Activated naive CD8-positive, alpha-beta T cell treated with anti-CD3 and anti-CD28 coated beads, Interleukin-2, amount 10 ng/mL, durations not matched to agents 7 days and 5 days (primary cell): ENCODE data around the gene MGAT4C. TPM values are rescaled to one million over a fixed set of nuclear protein-coding genes. Genes with fewer than 3 reads are reported as not detected.

Source experiments
- ATAC-seq: fragments of 150-1000 bp; cut with Tn5 transposase; one replicate; pipeline ENCODE4 v1.10.0; 2021; ENCODE audit warnings: low read depth, moderate library complexity
- POLR2A ChIA-PET: fragments of 350-600 bp; sonication (Branson Sonifier 250); formaldehyde crosslinking; loops from one replicate; lab custom pipeline; 2021; ENCODE audit warnings: antibody characterized with exemption; lab: Charles Lee
- DNase-seq: peaks from one replicate; pipeline ENCODE4 v3.0.0; 2021
- H3K27ac Mint-ChIP-seq: one replicate; pipeline ENCODE4 v1.8.0; 2022; ENCODE audit warnings: mild to moderate bottlenecking, mixed read lengths
- H3K27me3 Mint-ChIP-seq: one replicate; pipeline ENCODE4 v1.8.0; 2022; ENCODE audit warnings: mild to moderate bottlenecking, moderate library complexity, mixed read lengths
- H3K36me3 Mint-ChIP-seq: one replicate; pipeline ENCODE4 v1.8.0; 2021; ENCODE audit warnings: mild to moderate bottlenecking, mixed read lengths
- H3K4me1 Mint-ChIP-seq: one replicate; pipeline ENCODE4 v1.8.0; 2021; ENCODE audit warnings: mixed read lengths
- H3K4me3 Mint-ChIP-seq: one replicate; pipeline ENCODE4 v1.8.0; 2022; ENCODE audit warnings: mild to moderate bottlenecking, moderate library complexity, mixed read lengths
- H3K9me3 Mint-ChIP-seq: one replicate; pipeline ENCODE4 v1.8.0; 2021; ENCODE audit warnings: mixed read lengths
- total RNA-seq, 2 experiments: library from RNA; stranded (reverse); gene quantifications; one replicate each; pipeline ENCODE4 v1.2.3, GENCODE V29; 2021

MGAT4C gene
- total RNA-seq, 2 experiments from 2014 or later, result not detected

- H3K4me3 Mint-ChIP-seq, result no peak overlapping the region
- H3K27me3 Mint-ChIP-seq, result no peaks in the 10 kb centered on the region
- no peak for DNase-seq
- ATAC-seq, result no peak
- H3K4me1 Mint-ChIP-seq, result no peaks in the 10 kb centered on the region
- H3K9me3 Mint-ChIP-seq, result no peaks in the 10 kb centered on the region
- no peak overlapping the region for H3K27ac Mint-ChIP-seq
- POLR2A ChIA-PET, result no interaction called here
- H3K36me3 Mint-ChIP-seq, result no peaks in the 10 kb centered on the region
Observed at GRCh38 chr12:86254399-86255107, 1.6 kb downstream of the MGAT4C start.

DNA sequence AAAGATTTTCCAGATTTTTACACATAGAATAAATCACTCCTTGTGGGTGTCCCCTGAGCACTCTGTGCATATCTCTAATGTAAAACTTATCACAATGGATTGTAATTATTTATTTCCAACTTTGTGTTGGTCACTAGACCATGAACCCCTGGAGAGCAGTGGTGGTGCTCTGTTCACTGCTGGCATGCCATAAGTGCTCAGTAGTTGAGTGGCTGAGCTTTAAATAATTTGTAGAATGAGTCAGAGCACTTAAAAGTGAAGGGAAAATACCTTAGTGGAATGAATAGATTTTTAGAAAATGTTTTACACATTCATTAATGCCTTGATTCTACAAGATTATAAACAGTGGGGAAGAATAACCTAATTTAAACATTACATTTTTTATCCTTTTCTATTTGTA, 6.3 kb downstream of the MGAT4C start:
- Mint-ChIP-seq H3K27me3 (no peaks in the 10 kb centered on the region), H3K27ac (no peak overlapping the region), H3K9me3 (no peaks in the 10 kb centered on the region), H3K4me1 (no peaks in the 10 kb centered on the region), H3K36me3 (no peaks in the 10 kb centered on the region), H3K4me3 (no peak overlapping the region)
- POLR2A ChIA-PET, result no interaction called here
- no peak for ATAC-seq
- no peak for DNase-seq

DNA sequence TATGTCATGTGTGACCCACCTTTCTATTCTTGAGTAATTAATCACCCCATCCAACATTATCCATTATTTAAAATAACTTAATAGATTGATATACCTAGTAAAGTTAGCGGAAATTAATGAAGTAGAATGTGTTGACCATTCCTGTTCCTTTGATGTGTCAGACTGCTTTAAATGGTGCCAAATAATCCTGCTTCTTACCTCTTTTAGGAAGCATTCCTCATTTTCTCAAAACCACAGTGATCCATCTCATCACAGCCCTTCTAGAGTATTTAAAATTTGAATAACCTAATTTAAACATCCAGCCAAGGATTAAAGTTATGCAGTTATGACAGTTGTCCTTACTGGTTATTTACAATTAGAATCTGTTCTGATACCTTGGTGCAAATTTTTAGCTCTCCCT, 6.9 kb downstream of the MGAT4C start:
- no peak for DNase-seq
- ATAC-seq, result no peak
- Mint-ChIP-seq H3K4me3 (no peak overlapping the region), H3K9me3 (no peaks in the 10 kb centered on the region), H3K36me3 (no peaks in the 10 kb centered on the region), H3K27me3 (no peaks in the 10 kb centered on the region), H3K27ac (no peak overlapping the region), H3K4me1 (no peaks in the 10 kb centered on the region)
- POLR2A ChIA-PET, result no interaction called here

GRCh38 chr12:86247871-86248270, 8.3 kb downstream of the MGAT4C start:
- H3K9me3 Mint-ChIP-seq, result no peaks in the 10 kb centered on the region

DNA sequence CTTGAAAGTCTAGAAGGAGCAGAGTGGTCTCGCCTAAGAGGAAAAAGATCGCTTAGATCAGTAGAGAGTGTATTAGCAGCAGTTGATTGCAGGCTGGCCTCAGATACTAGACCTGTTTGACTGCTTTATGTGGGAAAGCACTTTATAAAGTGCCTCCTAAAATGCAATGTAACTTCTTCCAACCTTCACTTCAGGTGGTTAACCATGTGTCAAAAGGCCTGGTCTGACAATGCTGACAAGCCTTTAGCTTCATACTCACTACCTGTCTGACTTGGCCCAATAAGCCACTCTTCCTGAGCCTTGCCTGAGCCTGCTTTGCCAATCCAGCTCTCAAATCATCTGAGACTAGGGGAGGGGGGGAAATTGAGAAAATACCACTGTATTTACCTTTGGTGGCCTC, 14.6 kb downstream of the MGAT4C start:
- Mint-ChIP-seq H3K36me3 (no peaks in the 10 kb centered on the region), H3K27ac (no peak overlapping the region), H3K4me1 (no peaks in the 10 kb centered on the region), H3K27me3 (no peaks in the 10 kb centered on the region), H3K4me3 (no peak overlapping the region), H3K9me3 (peaks cover 2% of the 10 kb centered on the region)
- DNase-seq, result no peak
- no peak for ATAC-seq
- POLR2A ChIA-PET, result no interaction called here

More at GRCh38 chr12:86247871-86248270, 8.3 kb downstream of the MGAT4C start:
- no peak overlapping the region for H3K4me3 Mint-ChIP-seq
- H3K36me3 Mint-ChIP-seq, result no peaks in the 10 kb centered on the region
- H3K4me1 Mint-ChIP-seq, result no peaks in the 10 kb centered on the region
- no peak for DNase-seq
- H3K27ac Mint-ChIP-seq, result no peak overlapping the region
- ATAC-seq, result no peak
- POLR2A ChIA-PET, result no interaction called here
- no peaks in the 10 kb centered on the region for H3K27me3 Mint-ChIP-seq

DNA sequence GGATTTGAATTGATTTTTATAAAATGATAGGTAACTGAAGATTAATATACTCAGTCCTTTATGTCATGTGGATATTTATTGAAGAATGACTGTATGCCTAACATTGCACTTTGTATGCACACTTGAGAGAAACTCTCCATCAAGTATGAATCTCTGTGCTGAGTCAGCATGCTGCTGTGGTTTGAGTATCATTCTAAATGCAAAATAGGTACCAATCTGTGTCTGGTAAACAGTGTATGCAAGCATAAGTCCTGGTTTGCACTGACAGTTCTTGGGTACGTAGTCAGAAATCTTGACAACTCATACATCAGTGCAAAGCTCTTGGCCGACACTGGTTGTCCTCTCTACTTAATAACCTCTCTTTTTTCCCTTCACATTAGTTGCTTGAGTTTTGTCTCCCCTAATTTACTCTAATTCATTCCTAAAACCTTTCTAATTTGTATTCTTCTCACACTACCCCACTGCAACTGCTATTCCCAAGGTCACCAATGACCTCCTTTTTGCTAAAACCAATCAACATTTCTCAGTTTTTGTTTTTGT, 21.8 kb downstream of the MGAT4C start:
- POLR2A ChIA-PET, result no interaction called here
- no peak for DNase-seq
- H3K9me3 Mint-ChIP-seq, result no peaks in the 10 kb centered on the region
- no peak for ATAC-seq
- no peak overlapping the region for H3K4me3 Mint-ChIP-seq
- no peaks in the 10 kb centered on the region for H3K4me1 Mint-ChIP-seq
- H3K27me3 Mint-ChIP-seq, result no peaks in the 10 kb centered on the region
- no peaks in the 10 kb centered on the region for H3K36me3 Mint-ChIP-seq
- no peak overlapping the region for H3K27ac Mint-ChIP-seq

DNA sequence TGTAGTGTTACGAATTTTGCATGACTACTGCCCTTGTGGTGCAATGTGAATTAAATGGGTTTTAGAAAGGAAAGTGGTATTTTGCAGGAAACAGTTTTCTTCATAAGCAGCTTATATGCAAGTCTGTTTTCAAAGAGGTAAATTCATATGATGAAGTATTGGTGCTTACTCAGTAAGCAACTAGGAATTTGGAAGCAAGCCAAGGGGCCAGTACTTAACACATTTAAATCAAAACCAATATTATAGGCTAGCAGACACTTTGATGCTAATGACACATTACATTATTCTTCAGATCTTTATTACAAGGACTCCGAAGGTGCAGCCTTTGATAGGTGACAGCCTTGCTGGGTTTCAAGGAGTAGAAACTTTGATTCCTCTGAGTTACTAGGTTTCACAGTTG, 23.1 kb downstream of the MGAT4C start:
- Mint-ChIP-seq H3K36me3 (no peaks in the 10 kb centered on the region), H3K27ac (no peak overlapping the region), H3K4me1 (no peaks in the 10 kb centered on the region), H3K4me3 (no peak overlapping the region), H3K9me3 (no peaks in the 10 kb centered on the region), H3K27me3 (no peaks in the 10 kb centered on the region)
- DNase-seq (no peak), ATAC-seq (no peak)
- POLR2A ChIA-PET, result no interaction called here

- H3K9me3 Mint-ChIP-seq, result no peaks in the 10 kb centered on the region
- no peak overlapping the region for H3K27ac Mint-ChIP-seq
- no peaks in the 10 kb centered on the region for H3K4me1 Mint-ChIP-seq
- H3K4me3 Mint-ChIP-seq, result no peak overlapping the region
- no peaks in the 10 kb centered on the region for H3K27me3 Mint-ChIP-seq
- POLR2A ChIA-PET, result no interaction called here
- ATAC-seq, result no peak
- H3K36me3 Mint-ChIP-seq, result no peaks in the 10 kb centered on the region
- DNase-seq, result no peak
Observed at GRCh38 chr12:86230516-86231146, 25.6 kb downstream of the MGAT4C start.

DNA sequence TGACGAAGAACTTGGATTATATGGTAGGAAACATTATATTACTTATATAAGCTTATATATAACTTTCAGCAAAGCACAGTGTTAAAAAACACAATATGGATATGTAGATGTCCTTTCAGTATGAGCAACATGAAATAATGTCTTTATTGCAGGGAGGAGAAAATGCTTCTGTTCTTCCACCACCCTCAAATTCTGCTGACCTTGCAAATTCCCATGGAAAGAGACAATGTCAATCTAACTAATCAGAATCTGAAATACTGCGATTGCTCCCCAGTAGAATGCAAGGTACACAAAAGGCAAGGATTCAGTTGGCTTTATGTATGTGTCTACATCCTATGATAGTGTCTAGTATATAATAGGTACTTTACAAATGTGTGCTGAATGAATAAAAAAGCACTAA, 26.4 kb downstream of the MGAT4C start:
- Mint-ChIP-seq H3K27me3 (no peaks in the 10 kb centered on the region), H3K27ac (no peak overlapping the region), H3K4me1 (no peaks in the 10 kb centered on the region), H3K4me3 (no peak overlapping the region), H3K9me3 (no peaks in the 10 kb centered on the region), H3K36me3 (no peaks in the 10 kb centered on the region)
- DNase-seq (no peak), ATAC-seq (no peak)
- POLR2A ChIA-PET, result no interaction called here

DNA sequence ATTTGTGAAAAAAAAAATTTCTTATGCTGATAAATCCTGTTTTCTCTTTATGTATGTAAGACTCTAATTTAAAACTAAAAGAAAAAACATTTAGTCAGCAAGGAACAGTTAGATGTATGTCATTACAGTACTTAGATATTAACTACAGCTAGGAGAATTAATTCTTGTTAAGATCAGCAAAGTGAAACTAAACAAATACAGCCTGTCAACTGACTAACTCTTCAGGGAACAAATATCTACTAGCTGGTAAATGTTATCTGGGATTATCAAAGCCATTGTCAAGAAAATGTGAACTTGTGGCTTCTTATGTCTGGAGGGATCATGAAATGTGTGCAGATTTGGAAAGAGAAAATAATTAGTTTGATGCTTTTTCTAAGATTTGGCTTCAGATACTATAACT, 27.5 kb downstream of the MGAT4C start:
- no peaks in the 10 kb centered on the region for H3K36me3 Mint-ChIP-seq
- H3K4me3 Mint-ChIP-seq, result no peak overlapping the region

DNA sequence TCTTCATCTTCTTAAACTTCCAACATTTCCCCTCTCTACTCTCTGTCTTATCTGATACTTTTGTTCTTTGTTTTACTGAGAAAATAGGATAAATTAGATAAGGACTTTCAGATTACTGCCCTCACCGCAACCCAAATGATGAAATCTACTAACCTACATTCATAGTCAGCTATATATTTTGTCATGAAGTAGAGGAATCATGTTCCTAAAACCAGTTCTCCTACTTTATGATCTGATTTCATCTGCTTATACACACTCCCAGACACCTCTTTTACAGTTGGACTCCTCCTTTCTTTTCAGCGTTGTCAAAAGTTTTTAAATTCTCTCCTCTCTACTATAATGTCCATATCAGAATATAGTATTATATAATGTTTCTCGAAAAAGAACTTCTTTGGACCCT, 29.7 kb downstream of the MGAT4C start:
- POLR2A ChIA-PET, result no interaction called here
- H3K27ac Mint-ChIP-seq, result no peak overlapping the region
- no peak for DNase-seq
- ATAC-seq, result no peak
- H3K4me3 Mint-ChIP-seq, result no peak overlapping the region
- H3K36me3 Mint-ChIP-seq, result no peaks in the 10 kb centered on the region
- no peaks in the 10 kb centered on the region for H3K9me3 Mint-ChIP-seq
- no peaks in the 10 kb centered on the region for H3K4me1 Mint-ChIP-seq
- no peaks in the 10 kb centered on the region for H3K27me3 Mint-ChIP-seq

More for the DNA sequence above, 27.5 kb downstream of the MGAT4C start:
- ATAC-seq, result no peak
- H3K27ac Mint-ChIP-seq, result no peak overlapping the region
- POLR2A ChIA-PET, result no interaction called here
- H3K27me3 Mint-ChIP-seq, result no peaks in the 10 kb centered on the region
- no peaks in the 10 kb centered on the region for H3K4me1 Mint-ChIP-seq
- H3K9me3 Mint-ChIP-seq, result no peaks in the 10 kb centered on the region
- no peak for DNase-seq

DNA sequence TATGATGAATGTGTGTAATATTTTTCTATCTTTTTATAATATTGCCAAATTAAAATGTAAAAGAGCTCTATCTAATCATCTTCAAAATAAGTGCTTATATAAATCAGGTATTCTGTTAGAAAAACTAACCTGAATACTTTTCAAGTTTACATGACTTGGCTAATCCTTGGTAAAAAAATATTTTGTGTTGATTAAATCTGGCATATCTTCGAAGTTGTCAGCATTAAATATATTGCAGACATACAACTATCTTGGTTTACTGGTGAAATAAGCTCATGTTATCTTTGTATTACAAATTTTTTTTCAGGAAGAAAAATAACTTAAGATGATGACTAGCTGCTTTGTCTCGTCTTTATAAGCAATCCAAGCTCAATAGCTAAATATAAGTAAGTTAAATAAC, 39.6 kb downstream of the MGAT4C start:
- Mint-ChIP-seq H3K9me3 (no peaks in the 10 kb centered on the region), H3K4me3 (no peak overlapping the region)
- POLR2A ChIA-PET, result no interaction called here

GRCh38 chr12:86213012-86213411, 43.2 kb downstream of the MGAT4C start:
- ATAC-seq (no peak), DNase-seq (no peak)
- Mint-ChIP-seq H3K9me3 (no peaks in the 10 kb centered on the region), H3K4me3 (no peak overlapping the region), H3K4me1 (no peaks in the 10 kb centered on the region), H3K27ac (no peak overlapping the region), H3K36me3 (no peaks in the 10 kb centered on the region), H3K27me3 (no peaks in the 10 kb centered on the region)
- POLR2A ChIA-PET, result no interaction called here

More for the DNA sequence above, 39.6 kb downstream of the MGAT4C start:
- H3K27me3 Mint-ChIP-seq, result no peaks in the 10 kb centered on the region
- DNase-seq (no peak), ATAC-seq (no peak)
- no peaks in the 10 kb centered on the region for H3K36me3 Mint-ChIP-seq
- H3K4me1 Mint-ChIP-seq, result no peaks in the 10 kb centered on the region
- no peak overlapping the region for H3K27ac Mint-ChIP-seq
